SIG-M5 treated with dmso at 0.1 percent for 504 hours (cell line): Measurements from ENCODE around the gene COX8A.
"Not testable (repeated sequence)": the region's sequence is repeated elsewhere in the genome, so short reads cannot be mapped to it uniquely, and the experiment has no call there.

Experiments used
- DNase-seq: peaks from one replicate; lab custom pipeline; 2025; ENCODE audit not compliant: unreplicated experiment; lab: John Stamatoyannopoulos, UW

Gene COX8A

GRCh38 chr11:63969461-63969860 is 5.0 kb upstream of the COX8A start:
- no peak for DNase-seq

- DNase-seq = no peak
Measured at GRCh38 chr11:63970902-63971301, 3.5 kb upstream of the COX8A start.

GRCh38 chr11:63973912-63974258 is 535 bp upstream of the COX8A start:
- not testable (repeated sequence) for DNase-seq

- DNase-seq = no peak
Measured at GRCh38 chr11:63978551-63979239, 4.3 kb downstream of the COX8A start.

- no peak for DNase-seq
Measured at GRCh38 chr11:63979426-63979825, 5.0 kb downstream of the COX8A start.

- peak; percentile 33 for DNase-seq
Measured at GRCh38 chr11:63985812-63986155, 11.4 kb downstream of the COX8A start.

- peak; percentile 86 for DNase-seq
Measured at GRCh38 chr11:63986156-63986931, 11.9 kb downstream of the COX8A start, which contains the start of gene OTUB1. OTUB1 (plus strand) TSS chr11:63986438; CDS start chr11:63986457, 19 bp downstream.

GRCh38 chr11:63986932-63987513 is 12.6 kb downstream of the COX8A start:
- DNase-seq = no peak

- no peak for DNase-seq
Measured at GRCh38 chr11:63991558-63991957, 17.1 kb downstream of the COX8A start.

GRCh38 chr11:63993100-63993499 is 18.7 kb downstream of the COX8A start:
- DNase-seq = no peak

- no peak for DNase-seq
Measured at GRCh38 chr11:63993993-63994392, 19.6 kb downstream of the COX8A start.

- no peak for DNase-seq
Measured at GRCh38 chr11:63996512-63996911, 22.1 kb downstream of the COX8A start.

GRCh38 chr11:63997104-63997700 is 22.8 kb downstream of the COX8A start:
- no peak for DNase-seq

- DNase-seq = no peak
Measured at GRCh38 chr11:63997801-63998337, 23.4 kb downstream of the COX8A start.

- no peak for DNase-seq
Measured at GRCh38 chr11:63998558-63999348, 24.3 kb downstream of the COX8A start.

GRCh38 chr11:63999349-64000025 is 25.1 kb downstream of the COX8A start:
- DNase-seq = no peak

- DNase-seq = no peak
Measured at GRCh38 chr11:64000026-64000739, 25.8 kb downstream of the COX8A start.

GRCh38 chr11:64000740-64001483 is 26.5 kb downstream of the COX8A start:
- no peak for DNase-seq
